B cell (primary cell): ENCODE data around the gene PPFIA2. TPM values are rescaled to one million over a fixed set of nuclear protein-coding genes. Genes with fewer than 3 reads are reported as not detected.

Experiments used
- ATAC-seq: fragments of 200-7000 bp; cut with Tn5 transposase; one replicate; pipeline ENCODE4 v1.10.0; 2021; ENCODE audit warnings: low read depth, mild to moderate bottlenecking, moderate number of reproducible peaks, moderate library complexity
- CTCF ChIA-PET: fragments of 350-600 bp; sonication (Branson Sonifier 250); formaldehyde crosslinking; loops from one replicate; lab custom pipeline; 2021; ENCODE audit warnings: antibody characterized with exemption, inconsistent platforms; lab: Charles Lee
- POLR2A ChIA-PET: fragments of 350-600 bp; sonication (Branson Sonifier 250); formaldehyde crosslinking; loops from one replicate; lab custom pipeline; 2021; ENCODE audit warnings: antibody characterized with exemption; lab: Charles Lee
- DNase-seq: peaks from one replicate; pipeline ENCODE4 v3.0.0; 2013
- H2AFZ ChIP-seq: 2 replicates; pipeline ENCODE4 v1.6.1; 2012; ENCODE audit warnings: mild to moderate bottlenecking, low read depth, low read length; ENCODE audit not compliant: insufficient read depth, poor library complexity, severe bottlenecking
- H3K27ac ChIP-seq, 2 donors: 1 replicate in 1 of 2; 2 replicates in 1 of 2; pipeline ENCODE4 v1.5.1; 2012 to 2013; ENCODE audit warnings: low read length in 2 of 2, mild to moderate bottlenecking in 2 of 2, moderate library complexity in 1 of 2
- H3K27me3 ChIP-seq, 4 experiments: fragments of 200-600 bp in 1 of 4; sonication (generic) in 1 of 4; replicated peaks in 1 of 4; 1 replicate in 2 of 4; 2 replicates in 2 of 4; pipeline versions ENCODE4 v1.6.1 to v1.7.0; 2013 to 2016; ENCODE audit warnings: low read length in 3 of 4, mild to moderate bottlenecking in 2 of 4, mixed read lengths in 1 of 4, moderate library complexity in 1 of 4; ENCODE audit not compliant: insufficient read depth in 4 of 4, control insufficient read depth in 3 of 4; ENCODE audit errors: control extremely low read depth in 1 of 4
- H3K36me3 ChIP-seq, 2 experiments: replicated peaks in 1 of 2; 1 replicate in 1 of 2; 2 replicates in 1 of 2; pipeline versions ENCODE4 v1.6.1 to v1.7.1; 2013; ENCODE audit warnings: low read length in 1 of 2; ENCODE audit not compliant: insufficient read depth in 2 of 2, control insufficient read depth in 1 of 2; ENCODE audit errors: control extremely low read depth in 1 of 2, extremely low read depth in 1 of 2
- H3K4me1 ChIP-seq, 2 donors: fragments of 200-600 bp in 1 of 2; sonication (generic) in 1 of 2; 1 replicate in 1 of 2; 2 replicates in 1 of 2; pipeline versions ENCODE4 v1.5.1 to v1.6.1; 2013 to 2017; ENCODE audit warnings: low read length in 2 of 2; ENCODE audit not compliant: control insufficient read depth in 2 of 2, insufficient read depth in 2 of 2
- H3K4me2 ChIP-seq: replicated peaks from 2 replicates; pipeline ENCODE3; 2012; ENCODE audit warnings: mild to moderate bottlenecking, low read depth, low read length; ENCODE audit not compliant: poor library complexity, severe bottlenecking
- H3K4me3 ChIP-seq, 5 experiments: fragments of 200-600 bp in 1 of 5; sonication (generic) in 1 of 5; 1 replicate in 3 of 5; 2 replicates in 2 of 5; pipeline versions ENCODE4 v1.5.1 to v1.7.0; 2011 to 2016; ENCODE audit warnings: low read length in 4 of 5, mild to moderate bottlenecking in 4 of 5, low read depth in 2 of 5, control low read depth in 1 of 5, moderate library complexity in 1 of 5; ENCODE audit not compliant: insufficient read depth in 1 of 5; ENCODE audit errors: control extremely low read depth in 1 of 5, extremely low read depth in 1 of 5
- H3K79me2 ChIP-seq: fragments of 200-600 bp; sonication (generic); one replicate; pipeline ENCODE4 v1.6.0; 2016; ENCODE audit warnings: low read length; ENCODE audit not compliant: control insufficient read depth, insufficient read depth
- H3K9ac ChIP-seq: fragments of 200-600 bp; sonication (generic); 2 replicates; pipeline ENCODE4 v1.6.1; 2017; ENCODE audit warnings: mild to moderate bottlenecking, low read length, moderate library complexity
- H3K9me3 ChIP-seq, 3 donors: one replicate each; pipeline versions ENCODE4 v1.6.1 to v1.7.1; 2013; ENCODE audit warnings: low read length in 2 of 3; ENCODE audit not compliant: control insufficient read depth in 2 of 3, insufficient read depth in 1 of 3; ENCODE audit errors: control extremely low read depth in 1 of 3
- H4K20me1 ChIP-seq: 2 replicates; pipeline ENCODE4 v1.6.0; 2012; ENCODE audit warnings: mild to moderate bottlenecking, low read length; ENCODE audit not compliant: insufficient read depth, control insufficient read depth, poor library complexity, severe bottlenecking
- H3K27ac Mint-ChIP-seq: one replicate; pipeline ENCODE4 v1.8.0; 2021; ENCODE audit warnings: mixed read lengths
- H3K27me3 Mint-ChIP-seq: one replicate; pipeline ENCODE4 v1.8.0; 2021; ENCODE audit warnings: mixed read lengths
- H3K4me1 Mint-ChIP-seq: one replicate; pipeline ENCODE4 v1.8.0; 2021; ENCODE audit warnings: mixed read lengths
- H3K4me3 Mint-ChIP-seq: one replicate; pipeline ENCODE4 v1.8.0; 2021; ENCODE audit warnings: mixed read lengths
- H3K9me3 Mint-ChIP-seq: one replicate; pipeline ENCODE4 v1.8.0; 2022; ENCODE audit warnings: mixed read lengths; ENCODE audit not compliant: insufficient read depth
- CTCF ChIP-seq: fragments of 200-600 bp; IDR thresholded peaks from one replicate; pipeline ENCODE4 v1.8.0; 2022; ENCODE audit warnings: antibody characterized with exemption, mild to moderate bottlenecking
- EZH2 ChIP-seq: IDR thresholded peaks from 2 replicates; pipeline ENCODE4 v1.6.1; 2012; ENCODE audit warnings: borderline replicate concordance, low read depth, mild to moderate bottlenecking, moderate library complexity, low read length; ENCODE audit not compliant: insufficient read depth, poor library complexity, severe bottlenecking
- WGBS: methylation state at CpG from one replicate; pipeline ENCODE4 v1.1.5; 2013; ENCODE audit warnings: missing lambda C conversion rate; ENCODE audit not compliant: insufficient coverage; 5-methylcytosine and 5-hydroxymethylcytosine counted together
- intact Hi-C: fragments of 100-400 bp; cut with micrococcal nuclease; formaldehyde crosslinking; loops from one replicate; pipeline ENCODE4 v1.10.0; 2022
- polyA plus RNA-seq: library from polyadenylated mRNA; depleted of rRNA; stranded (reverse); fragments of >200 nt; gene quantifications from 2 replicates; pipeline ENCODE4 v1.2.3, GENCODE V29; 2012
- total RNA-seq, 2 donors: library from RNA; stranded (reverse); fragments of 120-200 nt in 1 of 2; gene quantifications; 1 replicate in 1 of 2; 2 replicates in 1 of 2; pipeline versions ENCODE4 v1.2.3 to v1.2.4, GENCODE V29; 2013 to 2022

PPFIA2 gene
- total and polyA plus RNA-seq, 2 donors (not counting 1 experiment from before 2014, with no cell fraction given): not detected

- Mint-ChIP-seq H3K27ac (no peak overlapping the region), H3K4me3 (no peak overlapping the region), H3K4me1 (no peaks in the 10 kb centered on the region), H3K9me3 (no peaks in the 10 kb centered on the region), H3K27me3 (no peaks in the 10 kb centered on the region)
- Histone ChIP-seq H3K4me2 (no peak overlapping the region), H3K27me3 (no peaks in the 10 kb centered on the region), H3K9me3 (no peaks in the 10 kb centered on the region), H2AFZ (no peak overlapping the region), H4K20me1 (no peaks in the 10 kb centered on the region), H3K79me2 (no peaks in the 10 kb centered on the region), H3K4me3 (no peak overlapping the region), H3K4me1 (no peaks in the 10 kb centered on the region), H3K9ac (no peak overlapping the region), H3K36me3 (no peaks in the 10 kb centered on the region), H3K27ac (no peak overlapping the region)
- no peak for DNase-seq
- WGBS: 100% methylated on average over 1 of the region's 4 CpGs
- CTCF ChIA-PET: no interaction called here
- intact Hi-C loops: no loop called here
- POLR2A ChIA-PET: no interaction called here
- TF ChIP-seq CTCF (no peak), EZH2 (no peak)
- ATAC-seq: no peak
Observed at GRCh38 chr12:81259360-81259759, 499.8 kb downstream of the PPFIA2 start.

GRCh38 chr12:81257947-81258551 lies 501.1 kb downstream of the PPFIA2 start:
- no peaks in the 10 kb centered on the region for H3K4me1 ChIP-seq
- no peak overlapping the region for H3K4me3 ChIP-seq
- ATAC-seq: no peak
- H3K4me2 ChIP-seq: no peak overlapping the region
- no peak overlapping the region for H3K9ac ChIP-seq
- no CpG with 5 or more reads among the region's 4 CpGs for WGBS
- H3K27ac ChIP-seq: no peak overlapping the region
- Mint-ChIP-seq H3K4me3 (no peak overlapping the region), H3K27ac (no peak overlapping the region), H3K9me3 (no peaks in the 10 kb centered on the region), H3K4me1 (no peaks in the 10 kb centered on the region), H3K27me3 (no peaks in the 10 kb centered on the region)
- no peaks in the 10 kb centered on the region for H3K79me2 ChIP-seq
- DNase-seq: no peak
- no peak overlapping the region for H2AFZ ChIP-seq
- intact Hi-C loops: no loop called here
- CTCF ChIA-PET: no interaction called here
- H3K27me3 ChIP-seq: no peaks in the 10 kb centered on the region
- POLR2A ChIA-PET: no interaction called here
- H4K20me1 ChIP-seq: no peaks in the 10 kb centered on the region
- H3K9me3 ChIP-seq: no peaks in the 10 kb centered on the region
- TF ChIP-seq EZH2 (no peak), CTCF (no peak)
- no peaks in the 10 kb centered on the region for H3K36me3 ChIP-seq
